KG1 (cell line): ENCODE data around the gene FLACC1.
"Not testable (repeated sequence)": the region's sequence is repeated elsewhere in the genome, so short reads cannot be mapped to it uniquely, and the experiment has no call there.

ENCODE experiments used
- DNase-seq: peaks from one replicate; lab custom pipeline; 2025; lab: John Stamatoyannopoulos, UW

Gene FLACC1

DNA sequence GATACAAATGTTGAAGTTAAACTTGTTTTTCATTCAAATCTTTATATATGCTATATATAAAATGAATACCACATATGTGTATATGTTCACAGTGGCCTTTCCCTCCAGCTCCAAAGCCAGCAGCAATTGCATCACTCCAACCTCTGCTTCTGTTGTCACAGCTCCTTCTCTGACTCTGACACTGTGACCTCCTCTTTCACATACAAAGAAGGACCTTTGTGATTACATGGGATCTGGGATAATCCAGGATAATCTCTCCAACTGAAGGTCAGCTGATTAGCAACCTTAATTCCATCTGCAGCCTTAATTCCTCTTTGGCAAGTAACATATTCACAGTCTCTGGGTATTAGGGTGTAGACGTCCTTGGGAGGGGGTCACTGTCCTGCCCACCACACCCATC lies 8.4 kb downstream of the FLACC1 start:
- DNase-seq: no peak

GRCh38 chr2:201347138-201347537 lies 10.0 kb downstream of the FLACC1 start:
- no peak for DNase-seq

DNA sequence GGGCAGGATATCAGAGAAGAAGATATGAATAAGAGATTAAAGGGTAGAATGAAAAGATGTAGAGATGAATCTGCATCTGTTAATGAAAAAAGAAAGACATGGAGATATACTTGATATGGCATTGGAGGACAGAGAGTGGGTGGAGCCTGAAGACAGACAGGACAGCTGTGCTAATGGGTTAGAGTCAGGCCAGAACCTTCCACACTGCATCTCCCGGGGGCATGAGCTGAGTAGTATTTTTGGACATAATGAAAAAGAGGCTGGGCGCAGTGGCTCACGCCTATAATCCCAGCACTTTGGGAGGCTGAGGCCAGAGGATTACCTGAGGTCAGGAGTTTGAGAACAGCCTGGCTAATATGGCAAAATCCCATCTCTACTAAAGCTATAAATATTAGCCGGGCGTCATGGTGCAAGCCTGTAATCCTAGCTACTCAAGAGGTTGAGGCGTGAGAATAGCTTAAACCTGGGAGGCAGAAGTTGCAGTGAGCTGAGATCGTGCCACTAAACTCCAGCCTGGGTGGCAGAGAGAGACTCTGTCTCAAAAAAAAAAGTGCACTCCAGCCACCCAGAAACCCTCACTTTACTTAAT lies 11.4 kb downstream of the FLACC1 start:
- DNase-seq: no peak

GRCh38 chr2:201344663-201345366 lies 12.3 kb downstream of the FLACC1 start:
- DNase-seq: no peak

GRCh38 chr2:201343559-201343958 lies 13.6 kb downstream of the FLACC1 start:
- no peak for DNase-seq

GRCh38 chr2:201342923-201343322 lies 14.2 kb downstream of the FLACC1 start:
- DNase-seq: no peak

DNA sequence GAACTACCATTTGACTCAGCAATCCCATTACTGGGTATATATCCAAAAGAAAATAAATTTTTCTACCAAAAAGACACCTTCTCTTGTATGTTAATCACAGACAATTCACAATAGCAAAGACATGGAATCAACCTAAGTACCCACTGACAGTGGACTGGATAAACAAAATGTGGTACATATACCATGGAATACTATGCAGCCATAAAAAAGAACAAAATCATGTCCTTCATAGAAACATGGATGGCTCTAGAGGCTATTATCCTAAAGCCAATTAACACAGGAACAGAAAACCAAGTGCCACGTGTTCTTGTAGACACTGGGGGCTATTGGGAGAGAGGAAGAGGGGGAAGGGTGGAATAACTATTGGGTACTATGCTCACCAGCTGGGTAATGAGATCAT lies 27.7 kb downstream of the FLACC1 start:
- no peak for DNase-seq

DNA sequence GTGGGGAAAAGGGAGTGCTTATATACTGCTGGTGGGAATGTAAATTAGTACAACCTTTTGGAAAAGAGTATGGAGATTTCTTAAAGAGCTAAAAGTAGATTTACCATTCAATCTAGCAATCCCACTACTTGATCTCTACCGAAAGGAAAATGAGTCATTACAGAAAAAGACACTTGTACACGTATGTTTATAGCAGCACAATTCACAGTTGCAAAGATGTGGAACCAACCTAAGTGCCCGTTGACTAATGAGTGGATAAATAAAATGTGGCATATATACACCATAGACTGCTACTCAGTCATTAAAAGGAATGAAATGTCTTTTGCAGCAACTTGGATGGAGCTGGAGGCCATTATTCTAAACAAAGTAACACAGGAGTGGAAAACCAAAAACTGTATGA lies 29.5 kb downstream of the FLACC1 start:
- no peak for DNase-seq

- no peak for DNase-seq
These were observed 34.4 kb downstream of the FLACC1 start for GRCh38 chr2:201322772-201323171.

- DNase-seq: no peak
These were observed 36.4 kb downstream of the FLACC1 start for GRCh38 chr2:201320701-201321100.

DNA sequence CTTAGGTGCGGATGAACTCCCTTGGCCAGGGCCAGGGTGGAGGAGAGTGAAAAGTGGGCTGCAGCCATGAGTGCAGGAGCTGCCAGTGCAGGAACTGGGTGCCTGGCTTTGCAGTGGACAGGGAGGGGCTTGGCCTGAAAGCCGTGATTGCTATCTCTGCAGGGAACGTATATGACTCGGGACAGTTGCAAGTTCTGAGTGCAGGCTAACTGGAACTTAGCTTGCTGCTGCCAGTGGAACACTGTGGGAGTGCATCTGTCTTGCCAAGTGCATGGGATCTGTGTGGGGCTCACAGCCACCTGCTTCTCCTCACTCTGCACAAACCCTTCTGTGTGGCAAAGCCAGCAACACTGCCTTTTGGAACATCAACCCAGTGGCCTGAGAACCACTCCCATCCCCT lies 36.9 kb downstream of the FLACC1 start:
- DNase-seq: no peak

DNA sequence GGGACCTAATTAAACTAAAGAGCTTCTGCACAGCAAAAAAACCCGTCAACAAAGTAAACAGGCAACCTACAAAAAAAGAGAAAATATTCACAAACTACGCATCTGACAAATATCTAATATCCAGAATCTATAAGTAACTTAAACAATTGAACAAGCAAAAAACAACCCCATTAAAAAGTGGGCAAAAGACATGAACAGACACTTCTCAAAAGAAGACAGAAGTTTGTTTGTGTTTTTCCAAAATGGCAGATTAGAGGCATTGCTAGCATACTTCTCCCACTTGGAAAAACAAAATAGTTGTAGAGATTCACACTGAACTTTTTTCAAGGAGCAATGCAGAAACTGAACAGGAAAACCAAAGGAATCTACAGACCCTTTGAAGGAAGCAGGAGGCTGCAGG lies 37.6 kb downstream of the FLACC1 start:
- no peak for DNase-seq

DNA sequence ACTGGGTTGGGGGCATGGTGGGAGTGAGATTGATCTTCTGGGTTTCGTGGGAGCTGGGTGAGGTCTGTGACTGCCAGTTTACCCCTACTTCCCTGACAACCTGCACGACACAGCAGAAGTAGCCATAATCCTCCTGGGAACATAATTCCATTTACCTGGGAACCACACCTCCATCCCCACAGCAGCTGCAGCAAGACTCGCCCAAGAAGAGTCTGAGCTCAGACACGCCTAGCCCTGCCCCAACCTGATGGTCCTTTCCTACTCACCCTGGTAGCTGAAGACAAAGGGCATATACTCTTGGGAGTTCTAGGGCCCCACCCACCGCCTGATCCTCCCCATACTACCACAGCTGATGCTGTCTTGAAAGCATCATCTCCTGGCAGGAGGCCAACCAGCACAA lies 43.8 kb downstream of the FLACC1 start:
- no peak for DNase-seq

DNA sequence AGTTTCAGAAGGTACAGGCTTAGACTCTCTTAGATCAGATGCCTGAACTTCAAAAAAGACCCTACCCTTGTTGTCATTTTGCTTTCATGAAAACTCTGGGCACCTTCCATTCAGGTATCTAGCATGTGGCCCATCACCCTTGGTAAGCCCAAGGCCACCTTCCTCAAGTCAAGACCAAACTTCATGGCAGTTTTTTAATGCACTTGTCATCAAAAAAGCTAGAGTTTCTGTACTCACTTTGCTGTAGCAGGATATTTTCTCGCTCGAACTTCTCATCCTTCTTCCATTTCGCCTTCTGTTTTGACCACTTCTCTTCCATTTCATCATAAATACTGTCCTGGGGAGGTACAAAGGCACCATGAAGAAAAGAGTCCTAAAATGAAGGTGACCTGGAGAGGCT lies 48.2 kb downstream of the FLACC1 start:
- no peak for DNase-seq

DNA sequence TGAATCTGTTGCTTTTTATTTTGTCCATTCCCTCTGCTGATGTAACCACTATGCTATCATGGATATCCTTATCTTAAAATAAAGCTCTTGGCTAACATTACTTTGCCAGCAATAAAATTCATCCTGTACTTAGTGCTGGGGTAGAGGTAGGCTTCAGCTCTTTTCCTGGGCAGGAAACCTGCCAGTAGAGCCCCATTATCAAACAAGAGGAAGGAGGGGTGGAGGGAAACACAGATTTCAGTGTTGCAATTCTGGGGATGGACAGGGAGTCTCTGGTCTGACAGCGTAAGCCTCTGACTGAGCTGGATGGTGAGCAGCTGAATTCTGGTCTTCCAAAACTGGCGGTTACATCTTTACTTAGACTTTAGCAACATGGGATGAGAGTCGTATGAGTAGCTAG lies 49.3 kb downstream of the FLACC1 start:
- DNase-seq: no peak

GRCh38 chr2:201299929-201300328 lies 57.2 kb downstream of the FLACC1 start:
- not testable (repeated sequence) for DNase-seq

DNA sequence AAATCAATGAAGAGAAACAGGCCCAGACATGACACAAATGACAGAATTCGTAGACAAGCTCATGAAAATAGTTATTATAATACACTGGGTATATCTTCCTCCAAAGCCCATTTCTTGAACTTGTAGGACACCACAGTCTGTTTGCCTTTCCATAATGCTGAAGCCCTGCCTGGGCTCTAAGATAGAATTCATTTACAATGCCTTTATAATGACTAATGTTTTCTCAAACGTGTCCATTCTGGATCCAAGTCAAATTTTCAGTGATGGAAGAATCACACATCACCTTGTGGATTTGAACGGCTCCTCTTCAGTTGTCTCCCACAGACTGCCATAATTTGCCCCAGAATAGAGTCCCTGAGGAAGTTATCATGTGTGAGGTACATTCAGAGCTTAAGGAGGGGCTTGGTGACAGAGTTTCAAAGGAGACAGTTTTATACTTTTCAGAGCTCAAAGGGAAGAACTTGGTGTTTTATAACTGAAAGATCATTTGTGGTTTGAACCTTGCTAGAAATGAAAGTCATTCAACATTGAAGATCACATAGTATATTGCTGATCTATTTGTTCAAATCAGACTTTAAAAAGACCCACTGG lies 58.6 kb downstream of the FLACC1 start:
- DNase-seq: no peak

GRCh38 chr2:201290457-201291148 lies 66.5 kb downstream of the FLACC1 start:
- not testable (repeated sequence) for DNase-seq

- DNase-seq: no peak
These were observed 71.6 kb downstream of the FLACC1 start for GRCh38 chr2:201285499-201285898.

DNA sequence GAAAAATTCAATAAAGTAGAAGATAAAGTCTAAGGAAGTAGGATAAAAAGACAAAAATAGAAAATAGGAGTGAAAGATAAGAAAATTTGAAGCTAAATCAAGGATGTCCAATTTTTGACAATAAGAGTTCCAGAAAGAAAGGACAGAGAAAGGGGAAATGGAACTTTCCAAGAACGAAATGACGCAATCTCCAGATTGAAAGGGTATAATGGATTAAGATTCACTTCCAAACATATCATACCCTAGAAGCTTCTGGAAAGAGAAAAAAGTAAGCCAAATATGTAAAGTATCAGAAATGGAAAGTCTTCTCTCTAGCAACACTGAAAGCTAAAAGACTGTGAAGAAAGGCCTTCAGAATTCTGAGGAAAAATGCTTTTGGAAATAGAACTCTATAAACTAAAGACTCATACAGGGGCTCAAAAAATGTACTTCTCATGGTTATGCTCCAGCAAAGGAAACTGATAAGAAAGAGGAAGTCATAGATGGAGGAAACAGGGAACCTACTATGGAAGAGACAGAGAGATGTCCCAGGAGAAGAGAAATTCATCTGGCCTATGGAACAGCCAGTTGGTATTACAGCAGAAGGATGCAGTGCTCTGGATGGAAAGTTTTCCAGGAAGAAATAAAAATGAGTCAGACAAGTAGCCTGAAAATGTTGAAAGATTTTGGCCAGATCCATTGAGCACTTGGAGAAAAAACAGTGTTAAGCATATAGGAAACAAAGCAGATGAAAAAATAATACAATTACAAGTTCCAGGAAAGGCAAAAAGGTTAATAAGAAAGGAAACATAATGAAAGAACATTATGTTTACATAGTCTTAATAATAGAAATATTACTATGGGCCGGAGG lies 76.7 kb downstream of the FLACC1 start:
- no peak for DNase-seq

DNA sequence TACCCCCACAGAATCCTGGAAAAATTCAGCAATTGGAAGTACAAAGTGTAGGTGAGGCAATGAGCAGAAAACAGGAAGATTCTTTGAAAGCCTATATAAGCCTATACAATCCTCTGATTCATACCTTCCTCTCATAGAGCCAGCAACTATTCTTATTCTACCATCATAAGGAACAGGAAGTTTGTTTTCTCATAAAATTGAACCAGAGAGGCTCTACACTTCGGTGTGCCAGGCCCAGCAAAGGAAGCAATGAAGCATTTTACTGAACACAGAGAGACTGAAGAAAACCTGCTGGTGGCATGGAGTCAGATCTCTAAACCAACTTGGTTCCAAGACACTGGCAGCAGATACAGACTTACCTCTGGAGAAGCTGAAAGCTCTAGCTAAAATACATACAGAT lies 78.1 kb downstream of the FLACC1 start:
- no peak for DNase-seq

GRCh38 chr2:201276511-201276910 lies 80.6 kb downstream of the FLACC1 start:
- DNase-seq: no peak
